ENCODE results near the gene GTF2A1L. TPM values are rescaled to one million over a fixed set of nuclear protein-coding genes. Genes with fewer than 3 reads are reported as not detected.

The GTF2A1L gene
- total RNA-seq = 10 to 100 TPM in 2 of 4 donors, under 1 TPM in 1, not detected in 1; 0.35 to 86.8 (median 66.9) TPM

- Histone ChIP-seq H3K4me3 (no peak within 1 kb of the TSS), H3K27me3 (no peaks in the 10 kb centered on the region), H3K9me3 (no peaks in the 10 kb centered on the region), H3K4me1 (no peaks in the 10 kb centered on the region), H3K27ac (no peak within 1 kb of the TSS), H3K36me3 (no peaks in the 10 kb centered on the region)
- no peak for TF ChIP-seq CTCF (IDR thresholded peaks at IDR 0.05)
- no peak for TF ChIP-seq POLR2A (IDR thresholded peaks at IDR 0.05)
- DNase-seq = no peak
- intact Hi-C loops (cut with DNase I; ENCODE audit: low total_unique reads) = no loop called here
Measured at GRCh38 chr2:48617618-48618017, at the start of gene GTF2A1L. GTF2A1L (plus strand) TSS chr2:48617856; CDS start chr2:48617875, 19 bp downstream.

- TF ChIP-seq CTCF (IDR thresholded peaks at IDR 0.05) = no peak
- no peak for TF ChIP-seq POLR2A (IDR thresholded peaks at IDR 0.05)
- H3K9me3 ChIP-seq = no peaks in the 10 kb centered on the region
- intact Hi-C loops (cut with DNase I; ENCODE audit: low total_unique reads) = no loop called here
- peaks cover 0 to 5% of the 10 kb centered on the region in 2 donors for H3K4me1 ChIP-seq
- H3K36me3 ChIP-seq = no peaks in the 10 kb centered on the region
- H3K27me3 ChIP-seq = no peaks in the 10 kb centered on the region
- no peak overlapping the region for H3K4me3 ChIP-seq
- DNase-seq = no peak
- H3K27ac ChIP-seq = peak overlapping the region; percentile 11 to 21
Measured at GRCh38 chr2:48568547-48568946, 49.1 kb upstream of the GTF2A1L start.

GRCh38 chr2:48569433-48569832, 48.2 kb upstream of the GTF2A1L start:
- DNase-seq = no peak
- peaks cover 0 to 5% of the 10 kb centered on the region in 2 donors for H3K4me1 ChIP-seq
- TF ChIP-seq CTCF (IDR thresholded peaks at IDR 0.05) = no peak
- no peak for TF ChIP-seq POLR2A (IDR thresholded peaks at IDR 0.05)
- no peaks in the 10 kb centered on the region for H3K36me3 ChIP-seq
- no peaks in the 10 kb centered on the region for H3K27me3 ChIP-seq
- H3K9me3 ChIP-seq = no peaks in the 10 kb centered on the region
- H3K4me3 ChIP-seq = no peak overlapping the region
- no peak overlapping the region for H3K27ac ChIP-seq
- intact Hi-C loops (cut with DNase I; ENCODE audit: low total_unique reads) = no loop called here

- Histone ChIP-seq H3K4me3 (no peak overlapping the region), H3K27ac (no peak overlapping the region), H3K36me3 (no peaks in the 10 kb centered on the region), H3K9me3 (no peaks in the 10 kb centered on the region), H3K27me3 (no peaks in the 10 kb centered on the region), H3K4me1 (no peaks in the 10 kb centered on the region)
- TF ChIP-seq CTCF (IDR thresholded peaks at IDR 0.05) = no peak
- no peak for TF ChIP-seq POLR2A (IDR thresholded peaks at IDR 0.05)
- intact Hi-C loops (cut with DNase I; ENCODE audit: low total_unique reads) = no loop called here
- no peak for DNase-seq
Measured at GRCh38 chr2:48572816-48573215, 44.8 kb upstream of the GTF2A1L start.

- DNase-seq = no peak
- TF ChIP-seq POLR2A (IDR thresholded peaks at IDR 0.05) (no peak), CTCF (IDR thresholded peaks at IDR 0.05) (no peak)
- intact Hi-C loops (cut with DNase I; ENCODE audit: low total_unique reads) = no loop called here
- Histone ChIP-seq H3K36me3 (no peaks in the 10 kb centered on the region), H3K27me3 (no peaks in the 10 kb centered on the region), H3K27ac (no peak overlapping the region), H3K4me1 (no peaks in the 10 kb centered on the region), H3K4me3 (no peak overlapping the region), H3K9me3 (no peaks in the 10 kb centered on the region)
Measured at GRCh38 chr2:48574353-48575287, 43.0 kb upstream of the GTF2A1L start.

All from uterus (tissue), 4 donors.